ENCODE data around the gene AFF4. TPM values are rescaled to one million over a fixed set of nuclear protein-coding genes. Genes with fewer than 3 reads are reported as not detected.

Gene AFF4
- total RNA-seq, 1 experiment from 2014 or later: 38.6 TPM

DNA sequence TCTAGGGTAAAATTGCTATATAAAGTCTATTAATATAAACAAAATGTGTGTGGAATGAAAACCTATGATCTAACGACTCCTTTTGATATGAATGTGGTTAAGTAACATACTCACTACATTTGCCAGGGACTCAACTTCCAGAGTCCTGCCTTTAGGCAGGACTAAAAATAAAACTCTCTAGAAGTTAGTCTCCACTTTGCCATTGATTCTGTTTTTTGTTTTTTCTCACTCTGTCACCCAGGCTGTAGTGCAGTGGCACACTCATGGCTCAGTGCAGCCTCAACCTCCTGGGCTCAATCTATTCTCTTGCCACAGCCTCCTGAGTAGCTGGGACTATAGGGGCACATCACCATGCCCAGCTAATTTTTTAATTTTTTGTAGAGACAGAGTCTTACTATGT is 32.9 kb upstream of the AFF4 start:
- POLR2A ChIA-PET: no interaction called here
- TF ChIP-seq, protein P1, sequence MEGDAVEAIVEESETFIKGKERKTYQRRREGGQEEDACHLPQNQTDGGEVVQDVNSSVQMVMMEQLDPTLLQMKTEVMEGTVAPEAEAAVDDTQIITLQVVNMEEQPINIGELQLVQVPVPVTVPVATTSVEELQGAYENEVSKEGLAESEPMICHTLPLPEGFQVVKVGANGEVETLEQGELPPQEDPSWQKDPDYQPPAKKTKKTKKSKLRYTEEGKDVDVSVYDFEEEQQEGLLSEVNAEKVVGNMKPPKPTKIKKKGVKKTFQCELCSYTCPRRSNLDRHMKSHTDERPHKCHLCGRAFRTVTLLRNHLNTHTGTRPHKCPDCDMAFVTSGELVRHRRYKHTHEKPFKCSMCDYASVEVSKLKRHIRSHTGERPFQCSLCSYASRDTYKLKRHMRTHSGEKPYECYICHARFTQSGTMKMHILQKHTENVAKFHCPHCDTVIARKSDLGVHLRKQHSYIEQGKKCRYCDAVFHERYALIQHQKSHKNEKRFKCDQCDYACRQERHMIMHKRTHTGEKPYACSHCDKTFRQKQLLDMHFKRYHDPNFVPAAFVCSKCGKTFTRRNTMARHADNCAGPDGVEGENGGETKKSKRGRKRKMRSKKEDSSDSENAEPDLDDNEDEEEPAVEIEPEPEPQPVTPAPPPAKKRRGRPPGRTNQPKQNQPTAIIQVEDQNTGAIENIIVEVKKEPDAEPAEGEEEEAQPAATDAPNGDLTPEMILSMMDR (IDR thresholded peaks at IDR 0.05 in 2 of 3, conservative IDR thresholded peaks at IDR 0.05 in 1 of 3; ENCODE audit: borderline replicate concordance in 1 of 3, insufficient read depth in 1 of 3, low read depth in 2 of 3, low read length in 2 of 3): no peak
- TF ChIP-seq TCF7L2 (IDR thresholded peaks at IDR 0.05; ENCODE audit: borderline replicate concordance, extremely low read depth, insufficient read depth, insufficient read length) (no peak), ELF1 (IDR thresholded peaks at IDR 0.05; ENCODE audit: borderline replicate concordance, low read depth) (no peak), POLR2AphosphoS5 (IDR thresholded peaks at IDR 0.05; ENCODE audit: low read depth, low read length) (no peak), SP1 (IDR thresholded peaks at IDR 0.05; ENCODE audit: low read depth) (no peak), RAD21 (IDR thresholded peaks at IDR 0.05; ENCODE audit: low read depth) (no peak), FOSL1 (IDR thresholded peaks at IDR 0.05; ENCODE audit: low read depth) (no peak), SRF (IDR thresholded peaks at IDR 0.05; ENCODE audit: low read depth) (no peak), JUND (IDR thresholded peaks at IDR 0.05) (no peak), EZH2 (IDR thresholded peaks at IDR 0.05) (no peak), SIN3A (IDR thresholded peaks at IDR 0.05; ENCODE audit: low read depth) (no peak), POLR2A (IDR thresholded peaks at IDR 0.05; ENCODE audit: borderline replicate concordance, extremely low read depth, insufficient read depth, insufficient read length) (no peak), CEBPB (IDR thresholded peaks at IDR 0.05; ENCODE audit: low read depth) (no peak), YY1 (IDR thresholded peaks at IDR 0.05; ENCODE audit: extremely low read depth, insufficient replicate concordance, low read depth, low read length) (no peak)
- TF ChIP-seq, protein P2, sequence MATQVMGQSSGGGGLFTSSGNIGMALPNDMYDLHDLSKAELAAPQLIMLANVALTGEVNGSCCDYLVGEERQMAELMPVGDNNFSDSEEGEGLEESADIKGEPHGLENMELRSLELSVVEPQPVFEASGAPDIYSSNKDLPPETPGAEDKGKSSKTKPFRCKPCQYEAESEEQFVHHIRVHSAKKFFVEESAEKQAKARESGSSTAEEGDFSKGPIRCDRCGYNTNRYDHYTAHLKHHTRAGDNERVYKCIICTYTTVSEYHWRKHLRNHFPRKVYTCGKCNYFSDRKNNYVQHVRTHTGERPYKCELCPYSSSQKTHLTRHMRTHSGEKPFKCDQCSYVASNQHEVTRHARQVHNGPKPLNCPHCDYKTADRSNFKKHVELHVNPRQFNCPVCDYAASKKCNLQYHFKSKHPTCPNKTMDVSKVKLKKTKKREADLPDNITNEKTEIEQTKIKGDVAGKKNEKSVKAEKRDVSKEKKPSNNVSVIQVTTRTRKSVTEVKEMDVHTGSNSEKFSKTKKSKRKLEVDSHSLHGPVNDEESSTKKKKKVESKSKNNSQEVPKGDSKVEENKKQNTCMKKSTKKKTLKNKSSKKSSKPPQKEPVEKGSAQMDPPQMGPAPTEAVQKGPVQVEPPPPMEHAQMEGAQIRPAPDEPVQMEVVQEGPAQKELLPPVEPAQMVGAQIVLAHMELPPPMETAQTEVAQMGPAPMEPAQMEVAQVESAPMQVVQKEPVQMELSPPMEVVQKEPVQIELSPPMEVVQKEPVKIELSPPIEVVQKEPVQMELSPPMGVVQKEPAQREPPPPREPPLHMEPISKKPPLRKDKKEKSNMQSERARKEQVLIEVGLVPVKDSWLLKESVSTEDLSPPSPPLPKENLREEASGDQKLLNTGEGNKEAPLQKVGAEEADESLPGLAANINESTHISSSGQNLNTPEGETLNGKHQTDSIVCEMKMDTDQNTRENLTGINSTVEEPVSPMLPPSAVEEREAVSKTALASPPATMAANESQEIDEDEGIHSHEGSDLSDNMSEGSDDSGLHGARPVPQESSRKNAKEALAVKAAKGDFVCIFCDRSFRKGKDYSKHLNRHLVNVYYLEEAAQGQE (IDR thresholded peaks at IDR 0.05; ENCODE audit: low read depth): no peak
- TF ChIP-seq, protein P3, sequence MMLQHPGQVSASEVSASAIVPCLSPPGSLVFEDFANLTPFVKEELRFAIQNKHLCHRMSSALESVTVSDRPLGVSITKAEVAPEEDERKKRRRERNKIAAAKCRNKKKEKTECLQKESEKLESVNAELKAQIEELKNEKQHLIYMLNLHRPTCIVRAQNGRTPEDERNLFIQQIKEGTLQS (IDR thresholded peaks at IDR 0.05): no peak
- TF ChIP-seq, protein P4, sequence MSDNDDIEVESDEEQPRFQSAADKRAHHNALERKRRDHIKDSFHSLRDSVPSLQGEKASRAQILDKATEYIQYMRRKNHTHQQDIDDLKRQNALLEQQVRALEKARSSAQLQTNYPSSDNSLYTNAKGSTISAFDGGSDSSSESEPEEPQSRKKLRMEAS (IDR thresholded peaks at IDR 0.05): no peak
- Histone ChIP-seq H3K4me3 (replicated peaks in 1 of 2; ENCODE audit: low read depth in 1 of 2, low read length in 2 of 2) (no peak overlapping the region), H3K9me3 (ENCODE audit: control insufficient read depth in 1 of 2, insufficient read depth in 1 of 2, low read depth in 1 of 2, low read length in 2 of 2) (no peaks in the 10 kb centered on the region), H3K79me2 (ENCODE audit: insufficient read depth, low read length) (no peaks in the 10 kb centered on the region), H4K20me1 (ENCODE audit: insufficient read depth) (no peaks in the 10 kb centered on the region), H3K27me3 (ENCODE audit: insufficient read depth, low read length) (no peaks in the 10 kb centered on the region), H2AFZ (ENCODE audit: low read depth, low read length, poor library complexity, severe bottlenecking) (no peak overlapping the region), H3K27ac (ENCODE audit: low read depth, low read length) (no peak overlapping the region), H3K9me2 (ENCODE audit: insufficient read depth) (no peaks in the 10 kb centered on the region), H3K9ac (ENCODE audit: low read length) (no peak overlapping the region), H3K36me3 (ENCODE audit: control insufficient read depth in 1 of 2, insufficient read depth in 2 of 2, low read length in 2 of 2) (no peaks in the 10 kb centered on the region), H3K4me2 (ENCODE audit: low read length) (no peak overlapping the region), H3K4me1 (ENCODE audit: control insufficient read depth in 1 of 2, insufficient read depth in 2 of 2, low read length in 2 of 2) (no peaks in the 10 kb centered on the region)
- no TSS peak for BruUV-seq (replicated peaks)
- RAD21 ChIA-PET (ENCODE audit: low non-redundant PET in 1 of 2, low total read pairs in 2 of 2, uncharacterized antibody in 2 of 2, unreplicated experiment in 2 of 2): no interaction called here
- DNase-seq (ENCODE audit: low read depth, low spot score) (no peak), ATAC-seq (no peak)
- intact Hi-C loops (cut with micrococcal nuclease): no loop called here
- CTCF ChIA-PET: no interaction called here
